K562 (cell line): ENCODE measurements around the gene ARHGAP42. TPM values are rescaled to one million over a fixed set of nuclear protein-coding genes. Genes with fewer than 3 reads are reported as not detected.

Source experiments
- CREB3L1 ChIP-seq: fragments of 450-650 bp; IDR thresholded peaks from 2 replicates; pipeline ENCODE4 v1.6.1; 2014; ENCODE audit warnings: low read depth, mild to moderate bottlenecking, moderate library complexity, borderline replicate concordance
- JUND ChIP-seq, 2 experiments: IDR thresholded peaks; 2 replicates in 1 of 2; 3 replicates in 1 of 2; pipeline ENCODE4 v1.6.1; 2011; ENCODE audit warnings: borderline replicate concordance in 2 of 2, low read depth in 2 of 2, low read length in 2 of 2, improper control_type of control experiment in 1 of 2, missing biosample characterization in 1 of 2, missing genetic modification characterization in 1 of 2, missing genetic modification reagents in 1 of 2
- MAFK ChIP-seq: IDR thresholded peaks from 2 replicates; pipeline ENCODE4 v1.6.1; 2011; ENCODE audit warnings: low read length, improper control_type of control experiment
- MITF ChIP-seq: IDR thresholded peaks from 2 replicates; pipeline ENCODE4 v1.6.1; 2014; ENCODE audit warnings: antibody characterized with exemption
- THAP12 ChIP-seq: fragments of 250-450 bp; sonication (Bioruptor Pico); IDR thresholded peaks from 2 replicates; pipeline ENCODE4 v1.9.0; 2021; ENCODE audit warnings: mild to moderate bottlenecking, inconsistent platforms
- polyA plus RNA-seq, 8 experiments: library from polyadenylated mRNA; depleted of rRNA in 4 of 8; stranded (reverse) in 5 of 8; unstranded in 3 of 8; fragments of >200 nt; fragmentation: Nextera tagmentation in 2 of 8; fragmentation: Illumina TruSeq in 1 of 8; extraction: Ambion mirVana in 2 of 8; extraction: Trizol in 1 of 8; gene quantifications; 2 replicates each; pipeline versions ENCODE4 v1.2.1 to v1.2.3, GENCODE V29; 2011 to 2014; ENCODE audit warnings: inconsistent platforms in 1 of 8, missing spikeins in 1 of 8
- total RNA-seq, 7 experiments: library from RNA; depleted of rRNA in 6 of 7; stranded (reverse); fragments of >200 nt in 6 of 7; fragmentation: Illumina TruSeq in 2 of 7; extraction: Trizol in 2 of 7; gene quantifications; 2 replicates each; pipeline versions ENCODE4 v1.2.1 to v1.2.3, GENCODE V29; 2011 to 2021; ENCODE audit warnings: low replicate concordance in 1 of 7

The ARHGAP42 gene
- total and polyA plus RNA-seq, 9 of the 15 experiments (the other 6 are each of a cell fraction or from before 2014, with no cell fraction given) = 0.95 to 6.1 (median 2.4) TPM

- TF ChIP-seq MAFK = no peak
- no peak for TF ChIP-seq MITF
- no peak for TF ChIP-seq JUND (IDR thresholded peaks at IDR 0.05; ENCODE audit: borderline replicate concordance, low read depth, low read length)
- TF ChIP-seq JUND (tag; IDR thresholded peaks at IDR 0.05; ENCODE audit: borderline replicate concordance, low read depth, low read length) = no peak
- TF ChIP-seq CREB3L1 = no peak
- TF ChIP-seq THAP12 = no peak
- TF ChIP-seq, all 486 proteins: peak for 0
Observed at GRCh38 chr11:100753172-100753543, 66.1 kb downstream of the ARHGAP42 start (continued).
